HepG2 (cell line): Measurements from ENCODE around the gene FAM229A. TPM values are rescaled to one million over a fixed set of nuclear protein-coding genes. Genes with fewer than 3 reads are reported as not detected.

Experiments
- BORCS8-MEF2B ChIP-seq: sonication (generic); formaldehyde crosslinking; IDR thresholded peaks from 2 replicates; pipeline ENCODE4 v1.8.0; 2022; ENCODE audit warnings: mild to moderate bottlenecking, missing genetic modification reagents
- IKZF1 ChIP-seq: fragments of 450-650 bp; IDR thresholded peaks from 2 replicates; pipeline ENCODE4 v1.7.1; 2016
- KDM5A ChIP-seq: fragments of 200-600 bp; sonication (generic); IDR thresholded peaks from 2 replicates; pipeline ENCODE4 v1.7.0; 2018; ENCODE audit warnings: antibody characterized with exemption, mild to moderate bottlenecking, low read length, borderline replicate concordance
- KLF13 ChIP-seq: sonication (generic); formaldehyde crosslinking; IDR thresholded peaks from 2 replicates; pipeline ENCODE4 v1.4.0; 2020; ENCODE audit warnings: mild to moderate bottlenecking, missing genetic modification reagents
- PAX8 ChIP-seq: sonication (generic); formaldehyde crosslinking; IDR thresholded peaks from 2 replicates; pipeline ENCODE4 v1.8.0; 2022; ENCODE audit warnings: mild to moderate bottlenecking, missing genetic modification reagents, borderline replicate concordance
- RCOR2 ChIP-seq: IDR thresholded peaks from 2 replicates; pipeline ENCODE4 v1.6.1; 2016; ENCODE audit warnings: missing biosample characterization, missing genetic modification reagents
- RFX1 ChIP-seq: fragments of 450-650 bp; IDR thresholded peaks from 2 replicates; pipeline ENCODE4 v1.6.1; 2017
- SIN3B ChIP-seq: fragments of 150-350 bp; IDR thresholded peaks from 2 replicates; pipeline ENCODE4 v1.6.1; 2014; ENCODE audit warnings: low read length
- ZFP82 ChIP-seq: sonication (generic); formaldehyde crosslinking; IDR thresholded peaks from 2 replicates; pipeline ENCODE4 v1.5.1; 2020; ENCODE audit warnings: mild to moderate bottlenecking, missing genetic modification reagents, borderline replicate concordance
- ZNF230 ChIP-seq: sonication (generic); formaldehyde crosslinking; IDR thresholded peaks from 2 replicates; pipeline ENCODE4 v1.4.0; 2020; ENCODE audit warnings: mild to moderate bottlenecking, missing genetic modification reagents
- ZNF30 ChIP-seq: sonication (generic); formaldehyde crosslinking; IDR thresholded peaks from 2 replicates; pipeline ENCODE4 v1.5.0; 2020; ENCODE audit warnings: mild to moderate bottlenecking, missing genetic modification reagents
- ZNF713 ChIP-seq: sonication (generic); formaldehyde crosslinking; IDR thresholded peaks from 2 replicates; pipeline ENCODE4 v1.4.0; 2020; ENCODE audit warnings: mild to moderate bottlenecking, missing genetic modification reagents
- polyA plus RNA-seq, 8 experiments: library from polyadenylated mRNA; depleted of rRNA in 3 of 8; stranded (reverse) in 7 of 8; unstranded in 1 of 8; fragments of >200 nt; fragmentation: Illumina TruSeq in 4 of 8; extraction: Trizol in 4 of 8; gene quantifications; 2 replicates each; pipeline versions ENCODE4 v1.2.1 to v1.2.3, GENCODE V29; 2011 to 2016; ENCODE audit warnings: low read depth in 4 of 8, missing spikeins in 1 of 8, mixed read lengths in 1 of 8; ENCODE audit not compliant: insufficient read depth in 1 of 8
- total RNA-seq, 5 experiments: library from RNA; depleted of rRNA; stranded (reverse); fragments of >200 nt; fragmentation: Illumina TruSeq; extraction: Trizol; gene quantifications; 2 replicates each; pipeline ENCODE4 v1.2.3, GENCODE V29; 2016; ENCODE audit warnings: low read depth in 1 of 5
- TF ChIP-seq, protein P1 (sequence below): sonication (generic); formaldehyde crosslinking; IDR thresholded peaks from 2 replicates; pipeline ENCODE4 v1.4.0; 2020; ENCODE audit warnings: mild to moderate bottlenecking, missing genetic modification reagents
- TF ChIP-seq, protein P2 (sequence below), 2 experiments: sonication (generic) in 1 of 2; formaldehyde crosslinking in 1 of 2; IDR thresholded peaks; 2 replicates each; pipeline versions ENCODE4 v1.4.0 to v1.6.1; 2018 to 2020; ENCODE audit warnings: missing genetic modification reagents in 2 of 2, borderline replicate concordance in 1 of 2, low read depth in 1 of 2, mild to moderate bottlenecking in 1 of 2, missing biosample characterization in 1 of 2
- TF ChIP-seq, protein P3 (sequence below): sonication (generic); formaldehyde crosslinking; IDR thresholded peaks from 2 replicates; pipeline ENCODE4 v1.5.1; 2020; ENCODE audit warnings: missing genetic modification reagents, mild to moderate bottlenecking, borderline replicate concordance
- TF ChIP-seq, protein P4 (sequence below): sonication (generic); formaldehyde crosslinking; IDR thresholded peaks from 2 replicates; pipeline ENCODE4 v1.5.1; 2020; ENCODE audit warnings: mild to moderate bottlenecking, missing genetic modification reagents, moderate library complexity
- TF ChIP-seq, protein P5 (sequence below): sonication (generic); formaldehyde crosslinking; IDR thresholded peaks from 2 replicates; pipeline ENCODE4 v1.9.0; 2022; ENCODE audit warnings: missing genetic modification reagents, mild to moderate bottlenecking, borderline replicate concordance
- TF ChIP-seq, protein P6 (sequence below): sonication (generic); formaldehyde crosslinking; IDR thresholded peaks from 2 replicates; pipeline ENCODE4 v1.5.0; 2020; ENCODE audit warnings: missing genetic modification reagents

Gene FAM229A
- total and polyA plus RNA-seq, 2 of the 13 experiments (the other 11 are each of a cell fraction or from before 2014, with no cell fraction given) = 3.2 to 17.6 TPM

DNA sequence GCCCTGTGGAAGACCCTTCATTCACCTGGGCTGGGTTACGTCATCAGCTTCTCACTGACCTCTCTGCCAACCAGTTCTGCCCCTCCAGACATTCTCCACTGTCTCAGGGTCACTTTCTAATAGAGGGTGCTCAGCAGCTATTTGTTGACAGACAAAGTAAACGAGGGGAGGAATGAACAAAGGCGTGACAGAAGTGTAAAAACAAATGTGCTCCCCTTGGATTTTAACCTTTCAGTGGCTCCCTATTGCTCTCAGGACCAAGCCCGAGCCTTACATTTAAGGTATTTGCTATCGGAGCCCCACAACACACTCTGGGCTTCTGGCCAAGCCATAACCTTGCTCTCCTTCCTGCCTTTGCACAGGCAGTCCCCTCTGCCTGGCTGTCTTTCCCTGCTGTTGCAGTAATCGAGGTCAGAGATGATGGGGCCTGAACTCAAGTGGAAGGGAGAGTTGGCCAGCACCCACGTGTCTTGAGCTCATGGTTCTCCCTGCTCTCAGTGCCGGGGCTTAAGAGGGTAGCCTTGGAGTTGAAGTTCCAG is 16.9 kb downstream of the FAM229A start (continued):
- TF ChIP-seq, protein P1, sequence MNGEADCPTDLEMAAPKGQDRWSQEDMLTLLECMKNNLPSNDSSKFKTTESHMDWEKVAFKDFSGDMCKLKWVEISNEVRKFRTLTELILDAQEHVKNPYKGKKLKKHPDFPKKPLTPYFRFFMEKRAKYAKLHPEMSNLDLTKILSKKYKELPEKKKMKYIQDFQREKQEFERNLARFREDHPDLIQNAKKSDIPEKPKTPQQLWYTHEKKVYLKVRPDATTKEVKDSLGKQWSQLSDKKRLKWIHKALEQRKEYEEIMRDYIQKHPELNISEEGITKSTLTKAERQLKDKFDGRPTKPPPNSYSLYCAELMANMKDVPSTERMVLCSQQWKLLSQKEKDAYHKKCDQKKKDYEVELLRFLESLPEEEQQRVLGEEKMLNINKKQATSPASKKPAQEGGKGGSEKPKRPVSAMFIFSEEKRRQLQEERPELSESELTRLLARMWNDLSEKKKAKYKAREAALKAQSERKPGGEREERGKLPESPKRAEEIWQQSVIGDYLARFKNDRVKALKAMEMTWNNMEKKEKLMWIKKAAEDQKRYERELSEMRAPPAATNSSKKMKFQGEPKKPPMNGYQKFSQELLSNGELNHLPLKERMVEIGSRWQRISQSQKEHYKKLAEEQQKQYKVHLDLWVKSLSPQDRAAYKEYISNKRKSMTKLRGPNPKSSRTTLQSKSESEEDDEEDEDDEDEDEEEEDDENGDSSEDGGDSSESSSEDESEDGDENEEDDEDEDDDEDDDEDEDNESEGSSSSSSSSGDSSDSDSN (CRISPR knock-in tag) = 0 out of 2 replicates have a peak, but pooled peaks have one; percentile 33
- TF ChIP-seq IKZF1 (no peak), KLF13 (CRISPR knock-in tag) (no peak), RFX1 (no peak), ZFP82 (CRISPR knock-in tag) (no peak), ZNF713 (CRISPR knock-in tag) (no peak), BORCS8-MEF2B (CRISPR knock-in tag) (no peak), SIN3B (no peak), KDM5A (no peak), ZNF230 (CRISPR knock-in tag) (no peak), PAX8 (CRISPR knock-in tag) (no peak), ZNF30 (CRISPR knock-in tag) (no peak), RCOR2 (CRISPR knock-in tag) (no peak)
- TF ChIP-seq, protein P2, sequence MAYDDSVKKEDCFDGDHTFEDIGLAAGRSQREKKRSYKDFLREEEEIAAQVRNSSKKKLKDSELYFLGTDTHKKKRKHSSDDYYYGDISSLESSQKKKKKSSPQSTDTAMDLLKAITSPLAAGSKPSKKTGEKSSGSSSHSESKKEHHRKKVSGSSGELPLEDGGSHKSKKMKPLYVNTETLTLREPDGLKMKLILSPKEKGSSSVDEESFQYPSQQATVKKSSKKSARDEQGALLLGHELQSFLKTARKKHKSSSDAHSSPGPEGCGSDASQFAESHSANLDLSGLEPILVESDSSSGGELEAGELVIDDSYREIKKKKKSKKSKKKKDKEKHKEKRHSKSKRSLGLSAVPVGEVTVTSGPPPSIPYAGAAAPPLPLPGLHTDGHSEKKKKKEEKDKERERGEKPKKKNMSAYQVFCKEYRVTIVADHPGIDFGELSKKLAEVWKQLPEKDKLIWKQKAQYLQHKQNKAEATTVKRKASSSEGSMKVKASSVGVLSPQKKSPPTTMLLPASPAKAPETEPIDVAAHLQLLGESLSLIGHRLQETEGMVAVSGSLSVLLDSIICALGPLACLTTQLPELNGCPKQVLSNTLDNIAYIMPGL (CRISPR knock-in tag; IDR thresholded peaks at IDR 0.05; ENCODE audit: borderline replicate concordance in 1 of 2, low read depth in 1 of 2) = 0 out of 4 replicates have a peak, but pooled peaks of 1 of the 2 experiments have one; percentile 16
- TF ChIP-seq, protein P3, sequence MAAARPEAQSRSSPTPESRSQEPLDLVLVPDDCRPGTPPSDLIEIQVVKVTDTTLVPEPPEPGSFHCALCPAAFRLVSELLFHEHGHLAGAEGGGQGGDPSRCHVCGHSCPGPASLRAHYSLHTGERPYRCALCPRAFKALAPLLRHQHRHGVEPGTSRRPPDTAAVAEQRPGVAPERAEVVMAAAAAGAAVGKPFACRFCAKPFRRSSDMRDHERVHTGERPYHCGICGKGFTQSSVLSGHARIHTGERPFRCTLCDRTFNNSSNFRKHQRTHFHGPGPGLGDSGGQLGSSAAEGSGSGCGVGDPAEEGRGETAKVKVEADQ (CRISPR knock-in tag) = no peak
- TF ChIP-seq, protein P4, sequence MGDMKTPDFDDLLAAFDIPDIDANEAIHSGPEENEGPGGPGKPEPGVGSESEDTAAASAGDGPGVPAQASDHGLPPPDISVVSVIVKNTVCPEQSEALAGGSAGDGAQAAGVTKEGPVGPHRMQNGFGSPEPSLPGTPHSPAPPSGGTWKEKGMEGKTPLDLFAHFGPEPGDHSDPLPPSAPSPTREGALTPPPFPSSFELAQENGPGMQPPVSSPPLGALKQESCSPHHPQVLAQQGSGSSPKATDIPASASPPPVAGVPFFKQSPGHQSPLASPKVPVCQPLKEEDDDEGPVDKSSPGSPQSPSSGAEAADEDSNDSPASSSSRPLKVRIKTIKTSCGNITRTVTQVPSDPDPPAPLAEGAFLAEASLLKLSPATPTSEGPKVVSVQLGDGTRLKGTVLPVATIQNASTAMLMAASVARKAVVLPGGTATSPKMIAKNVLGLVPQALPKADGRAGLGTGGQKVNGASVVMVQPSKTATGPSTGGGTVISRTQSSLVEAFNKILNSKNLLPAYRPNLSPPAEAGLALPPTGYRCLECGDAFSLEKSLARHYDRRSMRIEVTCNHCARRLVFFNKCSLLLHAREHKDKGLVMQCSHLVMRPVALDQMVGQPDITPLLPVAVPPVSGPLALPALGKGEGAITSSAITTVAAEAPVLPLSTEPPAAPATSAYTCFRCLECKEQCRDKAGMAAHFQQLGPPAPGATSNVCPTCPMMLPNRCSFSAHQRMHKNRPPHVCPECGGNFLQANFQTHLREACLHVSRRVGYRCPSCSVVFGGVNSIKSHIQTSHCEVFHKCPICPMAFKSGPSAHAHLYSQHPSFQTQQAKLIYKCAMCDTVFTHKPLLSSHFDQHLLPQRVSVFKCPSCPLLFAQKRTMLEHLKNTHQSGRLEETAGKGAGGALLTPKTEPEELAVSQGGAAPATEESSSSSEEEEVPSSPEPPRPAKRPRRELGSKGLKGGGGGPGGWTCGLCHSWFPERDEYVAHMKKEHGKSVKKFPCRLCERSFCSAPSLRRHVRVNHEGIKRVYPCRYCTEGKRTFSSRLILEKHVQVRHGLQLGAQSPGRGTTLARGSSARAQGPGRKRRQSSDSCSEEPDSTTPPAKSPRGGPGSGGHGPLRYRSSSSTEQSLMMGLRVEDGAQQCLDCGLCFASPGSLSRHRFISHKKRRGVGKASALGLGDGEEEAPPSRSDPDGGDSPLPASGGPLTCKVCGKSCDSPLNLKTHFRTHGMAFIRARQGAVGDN (CRISPR knock-in tag) = peak; percentile 80
- TF ChIP-seq, protein P5, sequence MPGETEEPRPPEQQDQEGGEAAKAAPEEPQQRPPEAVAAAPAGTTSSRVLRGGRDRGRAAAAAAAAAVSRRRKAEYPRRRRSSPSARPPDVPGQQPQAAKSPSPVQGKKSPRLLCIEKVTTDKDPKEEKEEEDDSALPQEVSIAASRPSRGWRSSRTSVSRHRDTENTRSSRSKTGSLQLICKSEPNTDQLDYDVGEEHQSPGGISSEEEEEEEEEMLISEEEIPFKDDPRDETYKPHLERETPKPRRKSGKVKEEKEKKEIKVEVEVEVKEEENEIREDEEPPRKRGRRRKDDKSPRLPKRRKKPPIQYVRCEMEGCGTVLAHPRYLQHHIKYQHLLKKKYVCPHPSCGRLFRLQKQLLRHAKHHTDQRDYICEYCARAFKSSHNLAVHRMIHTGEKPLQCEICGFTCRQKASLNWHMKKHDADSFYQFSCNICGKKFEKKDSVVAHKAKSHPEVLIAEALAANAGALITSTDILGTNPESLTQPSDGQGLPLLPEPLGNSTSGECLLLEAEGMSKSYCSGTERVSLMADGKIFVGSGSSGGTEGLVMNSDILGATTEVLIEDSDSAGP (CRISPR knock-in tag) = peak; percentile 47
- TF ChIP-seq, protein P6, sequence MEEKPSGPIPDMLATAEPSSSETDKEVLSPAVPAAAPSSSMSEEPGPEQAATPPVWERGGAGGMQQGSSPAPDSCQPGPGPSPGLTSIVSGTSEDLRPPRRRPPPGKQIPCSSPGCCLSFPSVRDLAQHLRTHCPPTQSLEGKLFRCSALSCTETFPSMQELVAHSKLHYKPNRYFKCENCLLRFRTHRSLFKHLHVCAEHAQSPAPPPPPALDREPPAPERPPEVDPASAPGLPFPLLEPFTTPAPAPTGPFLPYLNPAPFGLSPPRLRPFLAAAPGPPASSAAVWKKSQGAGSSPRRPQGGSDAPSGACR (CRISPR knock-in tag) = no peak
